CD4-positive, CD25-positive, alpha-beta regulatory T cell (primary cell): ENCODE data around the gene MYO10. TPM values are rescaled to one million over a fixed set of nuclear protein-coding genes. Genes with fewer than 3 reads are reported as not detected.

Experiments
- ATAC-seq, 2 donors: fragments of 150-1000 bp; cut with Tn5 transposase; one replicate each; pipeline ENCODE4 v1.10.0; 2021; ENCODE audit warnings: low read depth in 2 of 2, moderate number of reproducible peaks in 2 of 2, moderate library complexity in 1 of 2
- DNase-seq, 3 donors: peaks; one replicate each; pipeline versions ENCODE4 v3.0.0 to v3.0.0-alpha.2; 2012 to 2022; ENCODE audit warnings: mixed read lengths in 1 of 3
- H3K27ac ChIP-seq: one replicate; pipeline ENCODE4 v1.7.0; 2013; ENCODE audit warnings: mild to moderate bottlenecking, low read length; ENCODE audit not compliant: insufficient read depth, poor library complexity, severe bottlenecking
- H3K27me3 ChIP-seq: one replicate; pipeline ENCODE4 v1.7.0; 2013; ENCODE audit warnings: low read length; ENCODE audit not compliant: control insufficient read depth, insufficient read depth
- H3K36me3 ChIP-seq: one replicate; pipeline ENCODE4 v1.7.0; 2013; ENCODE audit warnings: mild to moderate bottlenecking, low read length, moderate library complexity; ENCODE audit not compliant: control insufficient read depth, insufficient read depth
- H3K4me1 ChIP-seq: 2 replicates; pipeline ENCODE4 v1.7.0; 2013; ENCODE audit warnings: mild to moderate bottlenecking, low read length; ENCODE audit not compliant: insufficient read depth, control insufficient read depth, poor library complexity, severe bottlenecking
- H3K4me3 ChIP-seq: one replicate; pipeline ENCODE4 v1.7.0; 2013; ENCODE audit warnings: low read depth, mild to moderate bottlenecking, low read length, moderate library complexity
- H3K9me3 ChIP-seq, 2 experiments: 1 replicate in 1 of 2; 2 replicates in 1 of 2; pipeline ENCODE4 v1.7.0; 2013; ENCODE audit warnings: low read length in 2 of 2, mild to moderate bottlenecking in 1 of 2, moderate library complexity in 1 of 2; ENCODE audit not compliant: control insufficient read depth in 2 of 2
- H3K27ac Mint-ChIP-seq, 3 donors: one replicate each; pipeline ENCODE4 v1.8.0; 2020 to 2022; ENCODE audit warnings: mild to moderate bottlenecking in 3 of 3, mixed read lengths in 3 of 3, moderate library complexity in 2 of 3
- H3K27me3 Mint-ChIP-seq: one replicate; pipeline ENCODE4 v1.8.0; 2022; ENCODE audit warnings: mild to moderate bottlenecking, mixed read lengths
- H3K36me3 Mint-ChIP-seq: one replicate; pipeline ENCODE4 v1.8.0; 2020; ENCODE audit warnings: mixed read lengths
- H3K4me1 Mint-ChIP-seq, 4 donors: one replicate each; pipeline ENCODE4 v1.8.0; 2020 to 2022; ENCODE audit warnings: mixed read lengths in 4 of 4, mild to moderate bottlenecking in 1 of 4
- H3K4me3 Mint-ChIP-seq, 4 donors: one replicate each; pipeline ENCODE4 v1.8.0; 2020 to 2022; ENCODE audit warnings: mild to moderate bottlenecking in 4 of 4, mixed read lengths in 4 of 4, moderate library complexity in 3 of 4
- H3K9me3 Mint-ChIP-seq, 7 donors: one replicate each; pipeline ENCODE4 v1.8.0; 2020 to 2022; ENCODE audit warnings: mixed read lengths in 7 of 7, mild to moderate bottlenecking in 3 of 7, moderate library complexity in 2 of 7
- polyA plus RNA-seq, 4 donors: library from polyadenylated mRNA; unstranded; fragments of 300-500 nt; fragmentation: Illumina TruSeq; gene quantifications; one replicate each; pipeline ENCODE4 v1.2.3, GENCODE V29; 2021
- total RNA-seq: library from RNA; stranded (reverse); gene quantifications from one replicate; pipeline ENCODE4 v1.2.3, GENCODE V29; 2022

Gene MYO10
- total and polyA plus RNA-seq, 5 donors from 2014 or later = 0.01 to 0.05 (median 0.02) TPM; not detected in 1

DNA sequence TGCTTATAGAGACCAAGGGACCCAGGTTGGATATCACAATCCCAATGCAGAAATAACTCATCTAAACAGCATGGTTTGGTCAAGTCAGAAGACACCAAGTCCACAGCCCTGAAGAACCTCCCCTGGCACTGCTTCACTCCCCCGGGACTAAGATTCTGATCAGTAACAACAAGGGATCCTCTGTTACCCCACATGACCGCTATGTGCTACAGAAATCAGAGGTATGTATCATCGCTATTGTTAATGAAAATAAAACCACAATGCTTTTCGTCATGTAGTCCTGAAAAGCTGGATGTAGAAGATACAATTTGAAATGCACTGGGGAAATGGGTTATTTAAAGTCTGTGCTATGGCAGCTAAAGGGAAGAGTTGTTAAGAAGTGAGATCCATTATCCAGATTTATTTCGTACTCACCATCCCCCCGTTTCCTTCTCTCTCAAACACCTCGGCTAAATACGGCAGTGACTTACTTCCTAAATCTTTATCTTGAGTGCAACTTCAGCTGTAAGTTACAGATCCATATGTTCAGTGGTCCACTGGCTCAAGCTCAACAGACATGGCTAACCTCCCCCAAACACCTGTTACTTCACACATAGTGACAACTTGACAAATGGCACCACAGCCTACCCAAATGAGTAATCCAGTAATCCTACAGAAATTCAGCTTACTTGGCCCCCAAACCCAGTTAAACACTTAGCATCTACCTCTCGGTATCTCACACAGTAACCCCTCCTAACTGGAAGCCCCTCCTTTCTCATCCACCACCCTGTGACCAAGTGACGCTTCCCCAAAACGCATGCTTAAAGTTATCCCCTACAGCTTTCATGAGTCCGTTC, 129.2 kb downstream of the MYO10 start:
- Histone ChIP-seq H3K4me1 (no peaks in the 10 kb centered on the region), H3K9me3 (no peaks in the 10 kb centered on the region), H3K27me3 (peaks cover 4% of the 10 kb centered on the region), H3K36me3 (no peaks in the 10 kb centered on the region), H3K27ac (no peak overlapping the region), H3K4me3 (no peak overlapping the region)
- no peak overlapping the region for H3K27ac Mint-ChIP-seq
- H3K27me3 Mint-ChIP-seq = no peaks in the 10 kb centered on the region
- H3K36me3 Mint-ChIP-seq = no peaks in the 10 kb centered on the region
- no peak overlapping the region for H3K4me3 Mint-ChIP-seq
- DNase-seq = no peak
- H3K4me1 Mint-ChIP-seq = peaks cover 0 to 7% (median 2%) of the 10 kb centered on the region in 4 donors
- no peaks in the 10 kb centered on the region for H3K9me3 Mint-ChIP-seq
- ATAC-seq = no peak

DNA sequence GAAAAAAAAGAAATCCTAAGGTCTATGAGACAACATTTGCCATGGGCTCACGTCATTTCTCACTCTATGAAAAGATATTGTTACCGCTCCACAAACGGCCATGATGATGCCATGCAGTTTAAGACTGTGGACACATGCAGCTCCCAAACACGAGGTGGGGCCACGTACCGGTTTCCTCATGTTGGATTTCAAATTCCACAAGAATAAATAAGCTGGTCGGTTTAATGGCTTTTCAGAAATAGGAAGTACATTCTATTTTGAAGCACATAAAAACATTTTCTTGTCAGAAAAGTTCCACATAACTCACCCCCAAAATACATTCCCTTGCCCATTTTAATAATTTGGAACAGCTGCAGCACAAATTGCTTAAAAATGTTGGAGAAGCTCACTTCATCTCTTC, 130.6 kb downstream of the MYO10 start:
- Mint-ChIP-seq H3K36me3 (no peaks in the 10 kb centered on the region), H3K27ac (no peak overlapping the region), H3K4me1 (peaks cover 0 to 7% (median 2%) of the 10 kb centered on the region in 4 donors), H3K4me3 (no peak overlapping the region), H3K27me3 (no peaks in the 10 kb centered on the region), H3K9me3 (no peaks in the 10 kb centered on the region)
- DNase-seq (no peak), ATAC-seq (no peak)
- Histone ChIP-seq H3K27me3 (peaks cover 4% of the 10 kb centered on the region), H3K4me3 (no peak overlapping the region), H3K9me3 (no peaks in the 10 kb centered on the region), H3K27ac (no peak overlapping the region), H3K4me1 (no peaks in the 10 kb centered on the region), H3K36me3 (no peaks in the 10 kb centered on the region)

- Histone ChIP-seq H3K36me3 (no peaks in the 10 kb centered on the region), H3K27me3 (peaks cover 4% of the 10 kb centered on the region), H3K27ac (no peak overlapping the region), H3K9me3 (no peaks in the 10 kb centered on the region), H3K4me3 (no peak overlapping the region), H3K4me1 (no peaks in the 10 kb centered on the region)
- no peaks in the 10 kb centered on the region for H3K36me3 Mint-ChIP-seq
- no peak for DNase-seq
- no peaks in the 10 kb centered on the region for H3K9me3 Mint-ChIP-seq
- no peak overlapping the region for H3K27ac Mint-ChIP-seq
- H3K4me3 Mint-ChIP-seq = no peak overlapping the region
- ATAC-seq = no peak
- peaks cover 5% of the 10 kb centered on the region for H3K27me3 Mint-ChIP-seq
- H3K4me1 Mint-ChIP-seq = peaks cover 0 to 7% (median 2%) of the 10 kb centered on the region in 4 donors
These were observed 132.3 kb downstream of the MYO10 start for GRCh38 chr5:16803831-16804230.

DNA sequence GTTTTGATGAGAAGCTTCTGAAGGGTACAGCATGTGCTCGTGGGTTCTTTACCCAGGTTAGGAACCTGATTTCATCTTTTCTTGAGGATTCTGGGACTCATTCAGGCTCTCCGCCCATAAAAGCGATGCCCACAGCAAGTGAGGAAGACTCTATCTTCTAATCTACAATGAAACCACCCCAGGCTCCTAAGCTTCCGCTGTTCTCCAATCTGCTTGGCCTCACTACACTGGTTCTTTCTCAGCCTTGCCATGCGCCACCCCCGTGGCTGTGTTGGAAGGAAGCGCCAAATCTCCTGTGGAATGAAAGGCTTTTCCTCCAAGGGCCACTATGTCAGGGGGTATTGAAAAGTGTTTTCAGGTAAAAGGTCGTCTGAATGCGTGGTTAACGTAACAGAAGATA, 135.6 kb downstream of the MYO10 start:
- no peak overlapping the region for H3K4me3 ChIP-seq
- DNase-seq = no peak
- no peaks in the 10 kb centered on the region for H3K9me3 ChIP-seq
- Mint-ChIP-seq H3K36me3 (no peaks in the 10 kb centered on the region), H3K4me3 (no peak overlapping the region), H3K4me1 (no peaks in the 10 kb centered on the region), H3K27me3 (peaks cover 5% of the 10 kb centered on the region), H3K9me3 (no peaks in the 10 kb centered on the region), H3K27ac (no peak overlapping the region)
- no peak for ATAC-seq
- no peaks in the 10 kb centered on the region for H3K27me3 ChIP-seq
- no peaks in the 10 kb centered on the region for H3K4me1 ChIP-seq
- no peaks in the 10 kb centered on the region for H3K36me3 ChIP-seq
- H3K27ac ChIP-seq = no peak overlapping the region

- no peaks in the 10 kb centered on the region for H3K36me3 ChIP-seq
- H3K4me1 ChIP-seq = no peaks in the 10 kb centered on the region
- no peak overlapping the region for H3K4me3 ChIP-seq
- no peaks in the 10 kb centered on the region for H3K4me1 Mint-ChIP-seq
- H3K9me3 ChIP-seq = no peaks in the 10 kb centered on the region
- no peak overlapping the region for H3K4me3 Mint-ChIP-seq
- H3K9me3 Mint-ChIP-seq = no peaks in the 10 kb centered on the region
- no peak overlapping the region for H3K27ac Mint-ChIP-seq
- H3K27me3 Mint-ChIP-seq = peaks cover 5% of the 10 kb centered on the region
- DNase-seq (no peak), ATAC-seq (no peak)
- H3K27me3 ChIP-seq = no peaks in the 10 kb centered on the region
- no peaks in the 10 kb centered on the region for H3K36me3 Mint-ChIP-seq
- no peak overlapping the region for H3K27ac ChIP-seq
These were observed 136.3 kb downstream of the MYO10 start for GRCh38 chr5:16799796-16800195.

- Histone ChIP-seq H3K27me3 (no peaks in the 10 kb centered on the region), H3K36me3 (no peaks in the 10 kb centered on the region), H3K4me1 (no peaks in the 10 kb centered on the region), H3K27ac (no peak overlapping the region), H3K9me3 (no peaks in the 10 kb centered on the region), H3K4me3 (no peak overlapping the region)
- Mint-ChIP-seq H3K4me3 (no peak overlapping the region), H3K27me3 (peaks cover 5% of the 10 kb centered on the region), H3K36me3 (no peaks in the 10 kb centered on the region), H3K27ac (no peak overlapping the region), H3K4me1 (no peaks in the 10 kb centered on the region), H3K9me3 (no peaks in the 10 kb centered on the region)
- DNase-seq (no peak), ATAC-seq (no peak)
These were observed 138.1 kb downstream of the MYO10 start for GRCh38 chr5:16797951-16798350.

DNA sequence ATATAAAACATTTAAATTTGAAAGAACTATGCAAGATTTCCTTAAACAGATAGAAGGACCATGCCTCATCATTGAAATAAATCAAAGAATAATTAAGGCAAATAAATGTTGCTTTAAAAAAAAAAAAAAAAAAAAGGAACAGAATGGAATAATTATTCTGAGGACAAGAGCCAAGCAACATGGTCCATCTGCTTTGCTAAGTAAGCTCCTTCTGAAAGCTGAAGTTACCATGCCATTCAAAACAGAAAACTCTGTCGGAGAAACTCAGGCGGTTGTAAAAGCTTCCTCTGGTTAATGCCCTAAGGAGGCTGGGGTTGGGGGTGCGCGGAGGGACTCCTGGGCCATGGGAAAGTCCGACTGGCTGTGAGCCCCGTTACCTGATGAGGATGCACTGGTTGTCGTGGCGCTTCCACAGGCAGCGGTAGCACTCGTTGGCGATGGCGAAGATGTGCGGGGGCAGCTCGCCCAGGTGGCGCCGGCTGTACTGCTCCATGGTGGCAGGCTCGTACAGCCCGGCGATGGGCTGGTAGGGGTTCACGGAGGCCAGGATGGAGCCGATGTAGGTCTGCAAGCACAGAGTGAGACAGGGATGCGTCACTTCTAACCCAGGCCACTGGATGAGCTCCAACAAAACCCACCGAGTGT, 141.7 kb downstream of the MYO10 start:
- no peak overlapping the region for H3K4me3 ChIP-seq
- ATAC-seq = no peak
- no peaks in the 10 kb centered on the region for H3K9me3 ChIP-seq
- H3K27ac Mint-ChIP-seq = no peak overlapping the region
- no peaks in the 10 kb centered on the region for H3K36me3 ChIP-seq
- peaks cover 0 to 7% (median 5%) of the 10 kb centered on the region in 4 donors for H3K4me1 Mint-ChIP-seq
- no peak overlapping the region for H3K27ac ChIP-seq
- no peak for DNase-seq
- H3K4me1 ChIP-seq = no peaks in the 10 kb centered on the region
- H3K27me3 ChIP-seq = no peaks in the 10 kb centered on the region
- no peak overlapping the region for H3K4me3 Mint-ChIP-seq
- no peaks in the 10 kb centered on the region for H3K9me3 Mint-ChIP-seq
- H3K27me3 Mint-ChIP-seq = peaks cover 13% of the 10 kb centered on the region
- no peaks in the 10 kb centered on the region for H3K36me3 Mint-ChIP-seq
